Measurements from ENCODE around the gene SLC41A3.

DNA sequence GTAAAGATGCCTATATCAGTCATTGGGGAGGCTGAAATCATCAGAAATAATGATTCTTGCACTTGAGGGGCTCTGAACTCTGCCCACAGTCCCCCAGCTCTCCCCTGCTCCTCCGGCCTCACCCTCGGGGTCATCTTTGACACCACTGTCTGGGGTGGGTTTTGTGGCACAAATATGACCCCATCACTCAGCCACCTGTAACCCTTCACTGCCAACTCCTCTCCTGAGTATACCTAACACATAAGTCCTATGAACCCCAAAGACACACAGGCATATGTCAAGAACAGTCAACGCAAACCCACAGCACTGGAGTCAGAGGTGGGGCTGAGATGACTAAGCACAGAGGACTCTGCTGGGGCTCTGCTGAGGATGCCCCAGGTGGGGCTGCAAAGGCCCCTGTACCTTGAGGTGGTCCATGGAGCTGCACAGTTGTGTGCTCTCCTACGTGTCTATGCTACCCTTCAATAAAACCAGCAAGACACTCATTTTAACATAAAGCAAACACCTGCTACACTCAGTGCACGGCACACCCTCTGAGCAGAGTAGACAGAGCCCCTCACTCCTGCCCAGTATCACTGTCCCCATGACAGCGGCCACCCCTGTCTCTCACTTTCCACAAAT is 29.9 kb downstream of the SLC41A3 start:
- TF ChIP-seq, protein P1, sequence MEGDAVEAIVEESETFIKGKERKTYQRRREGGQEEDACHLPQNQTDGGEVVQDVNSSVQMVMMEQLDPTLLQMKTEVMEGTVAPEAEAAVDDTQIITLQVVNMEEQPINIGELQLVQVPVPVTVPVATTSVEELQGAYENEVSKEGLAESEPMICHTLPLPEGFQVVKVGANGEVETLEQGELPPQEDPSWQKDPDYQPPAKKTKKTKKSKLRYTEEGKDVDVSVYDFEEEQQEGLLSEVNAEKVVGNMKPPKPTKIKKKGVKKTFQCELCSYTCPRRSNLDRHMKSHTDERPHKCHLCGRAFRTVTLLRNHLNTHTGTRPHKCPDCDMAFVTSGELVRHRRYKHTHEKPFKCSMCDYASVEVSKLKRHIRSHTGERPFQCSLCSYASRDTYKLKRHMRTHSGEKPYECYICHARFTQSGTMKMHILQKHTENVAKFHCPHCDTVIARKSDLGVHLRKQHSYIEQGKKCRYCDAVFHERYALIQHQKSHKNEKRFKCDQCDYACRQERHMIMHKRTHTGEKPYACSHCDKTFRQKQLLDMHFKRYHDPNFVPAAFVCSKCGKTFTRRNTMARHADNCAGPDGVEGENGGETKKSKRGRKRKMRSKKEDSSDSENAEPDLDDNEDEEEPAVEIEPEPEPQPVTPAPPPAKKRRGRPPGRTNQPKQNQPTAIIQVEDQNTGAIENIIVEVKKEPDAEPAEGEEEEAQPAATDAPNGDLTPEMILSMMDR (IDR thresholded peaks at IDR 0.05; ENCODE audit: insufficient read depth, low read depth, low read length), result no peak
- no peak for TF ChIP-seq EZH2 (IDR thresholded peaks at IDR 0.05; ENCODE audit: insufficient read depth, low read length)
